ENCODE data around the gene OR2S2.

OR2S2 gene

GRCh38 chr9:35962126-35962906 is 4.4 kb upstream of the OR2S2 start:
- peak in 5 of 58 donors; percentile 10 to 30 (median 12) for DNase-seq

DNA sequence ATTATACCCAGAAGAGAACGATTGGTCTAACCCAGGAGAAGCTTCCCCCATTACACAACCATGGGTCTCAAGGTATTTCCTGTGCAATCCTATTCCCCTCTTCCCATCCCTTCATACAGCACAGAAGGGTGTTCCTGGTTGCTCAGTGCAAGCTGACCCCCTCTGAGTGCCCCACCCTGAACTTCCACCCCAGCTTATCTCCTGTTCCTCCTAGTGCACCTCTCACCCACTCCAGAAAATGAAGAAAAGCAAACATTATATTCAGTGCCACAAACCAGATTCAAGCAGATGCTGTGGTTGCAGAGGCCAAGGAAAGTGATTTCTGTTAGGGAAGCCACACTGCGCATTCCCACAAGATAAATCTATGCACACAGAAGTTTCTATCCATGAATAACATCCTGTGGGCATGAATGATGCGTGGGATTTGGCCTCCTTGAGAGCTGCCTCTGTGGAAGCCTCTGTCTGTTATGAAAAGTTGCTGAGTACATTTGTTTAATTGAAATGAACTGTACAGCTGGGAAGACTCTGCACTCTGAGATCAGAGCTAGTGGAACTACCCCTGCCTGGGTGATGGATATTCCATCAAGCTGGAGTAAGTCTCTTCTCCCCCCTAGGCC is 2.2 kb upstream of the OR2S2 start:
- DNase-seq, result peak in 10 of 58 donors; percentile 7 to 69 (median 30)

GRCh38 chr9:35956651-35957050 is 1.3 kb downstream of the OR2S2 start:
- DNase-seq, result no peak

DNA sequence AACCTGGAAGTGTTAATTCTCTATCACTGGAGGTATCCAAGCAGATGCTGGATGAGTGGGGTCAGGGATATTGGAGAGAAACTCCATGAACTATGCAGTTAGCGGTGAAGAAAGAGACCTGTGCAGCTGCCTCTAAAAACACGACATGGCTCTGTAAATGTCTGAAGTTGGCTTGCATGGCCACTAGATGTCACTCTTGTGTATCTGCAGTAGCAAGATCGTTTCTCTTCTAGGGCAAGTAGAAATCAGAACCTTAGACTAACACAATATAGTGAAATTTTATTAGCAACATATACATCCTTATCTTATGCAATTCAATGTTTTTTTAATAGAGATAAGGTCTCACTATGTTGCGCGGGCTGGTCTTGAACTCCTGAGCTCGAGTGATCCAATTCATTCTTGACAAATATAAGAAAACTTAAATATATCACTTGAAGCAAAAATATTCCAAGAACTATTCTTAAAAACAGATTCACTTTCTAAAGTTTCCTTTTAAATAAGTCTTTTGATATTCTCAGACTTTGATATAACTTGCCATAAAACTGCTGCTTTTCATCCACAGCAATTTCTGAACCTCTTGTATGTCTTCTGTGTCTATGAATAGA is 2.9 kb downstream of the OR2S2 start:
- peak in 26 of 58 donors; percentile 4 to 70 (median 26) for DNase-seq

DNA sequence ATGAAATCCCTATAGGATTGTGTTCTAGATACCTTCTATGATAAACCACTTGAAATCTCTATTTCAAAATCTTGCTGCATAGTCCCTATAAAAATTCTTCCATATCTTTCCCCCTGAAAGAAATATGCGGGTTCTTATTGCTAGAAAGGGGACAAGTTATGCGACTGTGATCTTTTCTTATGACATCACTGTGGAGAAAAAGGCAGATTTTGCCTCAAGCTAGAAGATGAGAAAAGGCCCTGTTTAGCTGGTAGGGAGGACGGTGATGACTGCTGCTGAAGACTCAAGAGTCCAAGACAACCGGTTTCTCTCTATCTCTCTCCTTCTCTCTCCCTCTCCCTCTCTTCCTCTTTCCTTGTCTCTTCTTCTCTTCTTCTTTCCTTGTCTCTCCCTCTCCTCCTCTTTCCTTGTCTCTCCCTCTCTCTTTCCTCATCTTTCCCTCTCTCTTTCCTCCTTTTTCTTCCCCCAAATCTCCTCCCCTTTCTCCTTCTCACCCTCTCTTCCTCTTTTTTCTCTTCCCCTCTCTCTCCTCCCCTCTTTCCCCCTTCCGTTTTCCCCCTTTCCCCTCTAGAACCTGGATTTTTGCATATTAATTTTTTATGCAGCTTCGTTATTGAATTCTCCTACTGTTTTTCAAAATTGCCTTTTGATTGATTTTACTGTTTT is 5.3 kb downstream of the OR2S2 start:
- DNase-seq, result no peak

GRCh38 chr9:35951736-35952135 is 6.2 kb downstream of the OR2S2 start:
- DNase-seq, result no peak

DNA sequence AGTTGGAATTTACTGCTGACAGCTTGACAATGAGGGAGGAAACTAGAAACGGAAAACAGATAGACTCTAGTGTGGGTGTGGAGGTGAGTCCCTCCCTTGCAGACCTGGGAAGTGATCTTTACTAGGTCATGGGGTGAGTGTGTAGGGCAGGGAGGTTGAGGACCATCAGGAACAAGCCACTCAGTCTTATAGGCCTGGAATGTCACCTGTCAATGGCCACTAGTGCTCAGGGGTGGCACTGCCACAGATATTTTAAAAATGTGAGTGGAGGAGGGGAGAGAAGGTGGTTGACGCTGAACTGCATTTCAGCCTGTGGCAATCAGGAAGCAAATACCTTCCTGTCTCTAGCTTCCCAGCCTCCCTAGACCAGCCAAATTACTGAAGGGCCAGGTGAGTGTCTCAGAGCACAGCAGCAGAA is 9.0 kb downstream of the OR2S2 start:
- DNase-seq, result no peak

DNA sequence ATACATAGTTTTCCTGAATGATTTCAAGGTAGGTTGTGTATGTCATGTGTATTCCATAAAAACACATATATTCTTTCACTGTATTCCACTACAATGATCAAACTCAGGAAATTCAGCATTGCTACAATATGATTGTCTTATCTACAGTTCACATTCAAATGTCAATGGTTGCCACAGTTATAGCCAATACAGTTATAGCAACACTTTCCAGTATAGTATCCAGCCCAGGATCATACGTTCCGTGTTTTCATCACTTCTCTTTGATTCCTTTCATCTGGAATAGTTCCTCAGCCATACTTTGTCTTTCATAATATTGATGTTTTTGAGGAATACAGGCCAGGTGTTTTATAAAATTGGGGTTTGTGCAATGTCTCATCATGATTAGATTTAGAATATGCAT is 9.5 kb downstream of the OR2S2 start:
- no peak for DNase-seq

GRCh38 chr9:35945341-35946018 is 12.5 kb downstream of the OR2S2 start:
- DNase-seq, result peak in 33 of 58 donors; percentile 2 to 67 (median 29)

- no peak for DNase-seq
Observed at GRCh38 chr9:35944841-35945240, 13.1 kb downstream of the OR2S2 start.

- DNase-seq, result no peak
Observed at GRCh38 chr9:35944173-35944572, 13.8 kb downstream of the OR2S2 start.

GRCh38 chr9:35942286-35942685 is 15.7 kb downstream of the OR2S2 start:
- DNase-seq, result no peak

DNA sequence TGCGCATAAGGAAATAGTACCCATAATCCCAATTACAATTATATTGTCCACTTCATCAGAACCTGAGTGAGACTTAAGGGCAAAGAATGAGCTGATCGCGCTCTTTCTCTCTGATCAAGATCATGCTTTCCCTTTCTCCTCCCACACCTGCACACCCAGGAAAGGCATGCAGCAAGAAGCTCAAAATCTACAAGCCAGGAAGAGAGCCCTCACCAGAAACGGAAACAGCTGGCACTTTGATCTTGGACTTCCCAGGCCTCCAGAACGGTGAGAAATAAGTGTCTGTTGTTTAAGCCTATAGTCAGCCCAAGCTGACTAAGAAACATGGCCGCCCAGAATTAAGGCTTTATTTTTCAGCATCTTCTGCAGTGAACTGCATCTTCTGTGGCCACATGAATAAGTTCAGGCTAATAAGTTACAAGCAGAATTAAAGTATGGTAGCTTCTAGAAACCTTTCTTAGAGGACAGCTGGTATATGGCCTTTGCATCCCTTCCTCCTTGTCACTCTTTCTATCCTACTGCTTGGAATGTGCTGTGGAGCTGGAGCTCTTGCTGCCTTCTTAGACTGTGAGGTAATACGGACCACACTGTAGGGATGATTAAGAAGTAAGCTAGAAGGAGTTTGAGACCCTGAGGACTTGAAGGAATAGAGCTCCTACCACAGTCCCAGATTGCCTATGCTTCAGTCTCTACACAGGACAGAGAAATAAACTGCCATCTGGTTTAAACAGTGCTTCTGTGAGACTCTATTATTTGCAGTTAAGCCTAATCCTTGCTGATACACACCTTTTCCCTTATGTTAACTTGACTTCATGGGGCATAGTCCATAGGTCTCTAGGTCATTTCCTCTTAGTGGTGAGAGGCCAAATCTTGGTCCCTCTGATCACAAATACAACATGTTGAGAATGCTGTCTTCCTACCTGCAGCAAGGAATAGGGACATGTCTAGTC is 17.2 kb downstream of the OR2S2 start:
- no peak for DNase-seq

DNA sequence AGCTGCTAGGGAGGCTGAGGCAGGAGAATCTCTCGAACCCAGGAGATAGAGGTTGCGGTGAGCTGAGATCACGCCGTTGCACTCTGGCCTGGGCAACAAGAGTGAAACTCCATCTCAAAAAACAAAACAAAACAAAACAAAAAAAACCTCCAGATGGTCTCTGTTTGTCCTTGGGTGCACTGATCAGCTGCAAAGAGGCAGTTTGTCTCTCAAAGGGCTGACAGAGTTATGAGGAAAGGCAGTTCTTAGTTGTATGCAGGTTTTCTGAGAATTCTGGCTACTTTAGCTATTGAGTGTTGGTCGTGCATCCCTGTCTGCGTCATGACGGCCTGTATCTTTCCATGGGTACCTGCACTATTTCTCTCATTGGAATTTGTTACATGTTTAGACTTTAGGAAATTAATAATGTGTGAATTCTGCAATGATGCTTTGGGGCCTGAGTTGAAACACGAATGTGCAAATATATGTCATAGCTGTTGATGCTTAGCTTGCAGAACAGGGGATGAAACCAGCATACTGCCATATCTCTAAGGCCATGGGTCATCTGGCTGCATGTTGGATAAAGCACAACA is 18.2 kb downstream of the OR2S2 start:
- DNase-seq, result no peak

DNA sequence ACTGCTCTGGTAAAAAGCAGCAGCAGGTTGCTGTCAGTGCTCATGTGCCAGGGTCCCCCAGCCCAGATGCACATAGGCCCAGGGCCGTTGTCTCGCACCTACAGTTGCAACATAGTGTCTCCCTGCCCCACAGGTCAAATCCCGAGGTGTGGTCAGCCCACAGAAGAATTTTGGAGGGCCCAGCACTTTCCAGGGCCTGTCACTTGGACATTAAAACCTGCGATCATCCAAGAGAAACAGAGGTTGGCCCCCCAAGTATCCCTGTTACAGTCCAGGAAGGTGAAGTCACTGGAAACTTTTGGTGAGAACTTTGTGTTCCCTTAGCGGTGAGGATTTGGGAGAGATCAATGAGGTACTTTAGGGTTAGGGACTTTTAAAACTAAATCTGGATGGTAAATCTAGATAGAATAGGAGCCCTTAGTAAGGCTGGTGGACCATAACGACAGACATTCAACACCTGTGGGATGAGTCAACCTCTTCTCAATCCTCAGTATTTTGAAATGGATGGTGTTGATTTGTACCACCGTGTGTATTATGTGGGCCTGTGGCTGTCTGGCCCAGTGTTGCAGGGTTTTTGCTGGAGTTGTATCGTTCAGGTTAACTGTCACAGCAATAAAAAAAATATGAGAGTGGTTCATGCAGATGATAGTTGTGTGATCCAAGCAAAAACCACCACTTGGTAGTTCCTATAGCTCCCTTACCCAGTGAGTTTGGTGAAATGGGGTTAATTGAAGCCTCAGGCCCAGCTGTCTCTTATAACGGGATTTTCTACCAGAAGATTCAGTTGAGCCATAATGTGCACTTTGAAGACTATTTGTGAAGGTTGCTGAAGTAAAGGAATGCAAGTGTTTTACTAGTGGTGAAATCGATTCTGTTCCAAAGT is 19.2 kb downstream of the OR2S2 start:
- DNase-seq, result no peak

GRCh38 chr9:35937227-35937626 is 20.7 kb downstream of the OR2S2 start:
- no peak for DNase-seq

GRCh38 chr9:35935755-35936509 is 22.0 kb downstream of the OR2S2 start:
- no peak for DNase-seq

DNA sequence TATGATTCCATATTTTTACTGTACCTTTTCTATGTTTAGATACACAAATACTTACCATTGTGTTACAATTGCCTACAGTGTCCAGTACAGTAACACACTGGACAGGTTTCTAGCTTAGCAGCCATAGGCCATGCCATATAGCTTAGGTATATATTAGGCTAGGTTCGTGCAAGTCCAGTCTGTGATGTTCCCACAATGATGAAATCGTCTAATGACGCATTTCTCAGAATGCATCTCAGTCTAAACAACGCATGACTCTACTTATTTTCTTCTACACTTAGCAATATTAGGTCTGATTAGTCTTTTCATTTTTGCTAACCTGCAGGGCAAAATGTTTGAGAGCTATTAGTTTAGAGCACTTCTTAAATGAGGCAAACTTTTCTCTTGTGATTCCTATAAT is 22.7 kb downstream of the OR2S2 start:
- no peak for DNase-seq

Measured in anterior cingulate cortex (tissue), 58 donors.